Dermis blood vessel endothelial cell (primary cell): Measurements from ENCODE around the gene AMDHD1. TPM values are rescaled to one million over a fixed set of nuclear protein-coding genes. Genes with fewer than 3 reads are reported as not detected.

Experiments
- DNase-seq: peaks from one replicate; pipeline ENCODE4 v3.0.0; 2010
- total RNA-seq: library from RNA; depleted of rRNA; stranded (reverse); fragments of >200 nt; gene quantifications from 2 replicates; pipeline ENCODE4 v1.2.3, GENCODE V29; 2014

The AMDHD1 gene
- total RNA-seq, 1 donor from 2014 or later, result not detected

- no peak for DNase-seq
These were observed 53.0 kb downstream of the AMDHD1 start, which contains the start of gene HAL for GRCh38 chr12:95996034-95996658. HAL (minus strand) TSS chr12:95996344; CDS start chr12:95995910, 434 bp downstream.

- no peak for DNase-seq
These were observed 54.1 kb downstream of the AMDHD1 start for GRCh38 chr12:95997276-95997675.

GRCh38 chr12:95997911-95998510 lies 54.9 kb downstream of the AMDHD1 start:
- DNase-seq, result no peak

GRCh38 chr12:95998611-95999286 lies 55.6 kb downstream of the AMDHD1 start:
- peak; percentile 81 for DNase-seq

- DNase-seq, result no peak
These were observed 56.4 kb downstream of the AMDHD1 start for GRCh38 chr12:95999484-95999883.

- DNase-seq, result no peak
These were observed 57.7 kb downstream of the AMDHD1 start for GRCh38 chr12:96000858-96001257.

GRCh38 chr12:96006727-96007126 lies 63.6 kb downstream of the AMDHD1 start:
- no peak for DNase-seq

GRCh38 chr12:96007729-96008128 lies 64.6 kb downstream of the AMDHD1 start:
- DNase-seq, result no peak

- DNase-seq, result no peak
These were observed 71.9 kb downstream of the AMDHD1 start for GRCh38 chr12:96014943-96015599.

- DNase-seq, result peak; percentile 67
These were observed 72.5 kb downstream of the AMDHD1 start for GRCh38 chr12:96015672-96016071.

Other genes with a start within 250 kb of the AMDHD1 start
- 469 and 711 TPM in 2 replicates for gene NTN4, start 152.6 kb upstream of the AMDHD1 start, total RNA-seq
- 14.5 and 15.4 TPM in 2 replicates for gene SNRPF, start 84.4 kb upstream of the AMDHD1 start, total RNA-seq
- gene CCDC38, start 717 bp upstream of the AMDHD1 start, total RNA-seq, result not detected in 2 replicates
- 0.14 and 0.17 TPM in 2 replicates for gene HAL, start 53.0 kb downstream of the AMDHD1 start, total RNA-seq
- gene LTA4H, start 92.3 kb downstream of the AMDHD1 start, total RNA-seq, result 111 and 137 TPM in 2 replicates